NB4 (cell line): Measurements from ENCODE around the gene ZNF70.
A peak's percentile ranks its signal among the peaks of the same experiment; 100 is the strongest.

Experiments used
- POLR2A ChIP-seq: IDR thresholded peaks from 2 replicates; pipeline ENCODE4 v1.6.1; 2011; ENCODE audit warnings: mild to moderate bottlenecking; ENCODE audit not compliant: insufficient read length; ENCODE audit errors: extremely low read depth
- TF ChIP-seq, protein P1 (sequence below): IDR thresholded peaks from one replicate; pipeline ENCODE4 v1.5.1; 2012; ENCODE audit warnings: low read depth, low read length
- TF ChIP-seq, protein P2 (sequence below): IDR thresholded peaks from 2 replicates; pipeline ENCODE4 v1.6.1; 2011; ENCODE audit warnings: low read depth, low read length

DNA sequence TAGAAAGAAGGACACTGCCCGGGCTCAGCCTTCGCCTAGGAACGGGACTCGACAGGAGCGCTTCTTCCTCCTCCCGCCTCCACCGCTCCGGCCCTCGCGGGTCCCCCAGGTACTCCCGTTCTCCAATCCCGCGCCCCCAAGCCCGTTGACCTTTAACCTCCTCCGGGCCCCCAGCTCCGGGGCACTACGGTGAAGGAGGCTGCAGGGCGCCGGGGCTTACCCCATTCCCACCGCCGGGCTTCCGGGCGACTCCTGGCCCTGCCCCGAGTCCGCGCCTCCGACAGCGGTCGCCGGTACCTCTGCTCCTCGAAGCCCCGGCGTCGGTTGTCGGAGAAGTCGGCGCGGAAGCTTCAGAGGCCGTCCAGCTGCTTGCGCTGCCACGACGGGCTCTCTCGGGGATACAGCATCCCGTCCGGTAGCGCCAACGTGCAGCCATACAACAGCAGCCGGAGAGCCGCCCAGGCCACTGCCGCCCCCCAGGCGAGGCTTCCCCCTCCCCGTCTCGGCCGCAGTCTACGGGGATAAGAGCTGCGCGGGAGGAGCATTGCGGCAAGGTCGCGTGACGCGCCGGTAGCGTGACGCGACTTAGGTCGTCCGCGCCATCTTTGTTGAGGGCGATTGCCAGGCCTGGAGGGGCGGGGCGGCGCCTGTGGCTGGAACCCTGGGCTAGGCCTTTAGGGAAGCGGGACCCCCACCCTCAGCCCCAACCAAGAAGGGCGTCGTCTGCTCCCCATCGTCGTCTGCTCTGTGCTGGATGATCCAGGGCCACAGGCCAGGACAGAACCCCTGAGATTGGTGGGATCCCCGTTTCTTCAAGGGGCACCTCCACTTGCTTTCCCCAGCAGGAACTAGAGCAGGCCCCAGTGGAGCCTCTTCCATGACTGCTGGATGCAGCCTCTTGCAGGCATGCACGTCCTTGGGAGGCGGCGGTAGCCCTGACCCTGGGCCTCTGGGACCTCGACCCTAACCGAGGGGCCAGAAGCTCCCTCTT, 33.8 kb downstream of the ZNF70 start:
- TF ChIP-seq, protein P1, sequence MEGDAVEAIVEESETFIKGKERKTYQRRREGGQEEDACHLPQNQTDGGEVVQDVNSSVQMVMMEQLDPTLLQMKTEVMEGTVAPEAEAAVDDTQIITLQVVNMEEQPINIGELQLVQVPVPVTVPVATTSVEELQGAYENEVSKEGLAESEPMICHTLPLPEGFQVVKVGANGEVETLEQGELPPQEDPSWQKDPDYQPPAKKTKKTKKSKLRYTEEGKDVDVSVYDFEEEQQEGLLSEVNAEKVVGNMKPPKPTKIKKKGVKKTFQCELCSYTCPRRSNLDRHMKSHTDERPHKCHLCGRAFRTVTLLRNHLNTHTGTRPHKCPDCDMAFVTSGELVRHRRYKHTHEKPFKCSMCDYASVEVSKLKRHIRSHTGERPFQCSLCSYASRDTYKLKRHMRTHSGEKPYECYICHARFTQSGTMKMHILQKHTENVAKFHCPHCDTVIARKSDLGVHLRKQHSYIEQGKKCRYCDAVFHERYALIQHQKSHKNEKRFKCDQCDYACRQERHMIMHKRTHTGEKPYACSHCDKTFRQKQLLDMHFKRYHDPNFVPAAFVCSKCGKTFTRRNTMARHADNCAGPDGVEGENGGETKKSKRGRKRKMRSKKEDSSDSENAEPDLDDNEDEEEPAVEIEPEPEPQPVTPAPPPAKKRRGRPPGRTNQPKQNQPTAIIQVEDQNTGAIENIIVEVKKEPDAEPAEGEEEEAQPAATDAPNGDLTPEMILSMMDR = no peak
- peak; percentile 67 for TF ChIP-seq POLR2A
- TF ChIP-seq, protein P2, sequence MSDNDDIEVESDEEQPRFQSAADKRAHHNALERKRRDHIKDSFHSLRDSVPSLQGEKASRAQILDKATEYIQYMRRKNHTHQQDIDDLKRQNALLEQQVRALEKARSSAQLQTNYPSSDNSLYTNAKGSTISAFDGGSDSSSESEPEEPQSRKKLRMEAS = peak; percentile 30; the same call in 1 of the 2 replicates
